SU-DHL-6 (cell line): Measurements from ENCODE around the gene ZCCHC8.
"Not testable (repeated sequence)": the region's sequence is repeated elsewhere in the genome, so short reads cannot be mapped to it uniquely, and the experiment has no call there.

Experiments used
- H2AFZ ChIP-seq: fragments of 200-600 bp; sonication (generic); 2 replicates; pipeline ENCODE4 v1.6.1; 2014; ENCODE audit warnings: low read depth, mild to moderate bottlenecking, moderate library complexity, mixed read lengths, antibody characterized with exemption, low read length; ENCODE audit not compliant: severe bottlenecking
- H3F3A ChIP-seq: fragments of 200-600 bp; shearing (Covaris generic); 2 replicates; pipeline ENCODE4 v1.6.0; 2016; ENCODE audit warnings: antibody characterized with exemption, mild to moderate bottlenecking; ENCODE audit not compliant: insufficient read depth
- H3K27ac ChIP-seq: fragments of 200-600 bp; sonication (generic); 2 replicates; pipeline ENCODE4 v1.5.1; 2016; ENCODE audit warnings: low read depth, mild to moderate bottlenecking, low read length, moderate library complexity, mixed read lengths
- H3K27me3 ChIP-seq: fragments of 200-600 bp; sonication (generic), shearing (Covaris generic); 2 replicates; pipeline ENCODE4 v1.6.0; 2014; ENCODE audit warnings: mild to moderate bottlenecking, low read length
- H3K36me3 ChIP-seq: fragments of 200-600 bp; sonication (generic); 2 replicates; pipeline ENCODE4 v1.6.1; 2014; ENCODE audit warnings: mild to moderate bottlenecking, low read length, mixed read lengths
- H3K4me2 ChIP-seq: fragments of 300-600, 200-600 bp; shearing (Covaris generic), sonication (generic); 2 replicates; pipeline ENCODE4 v1.6.0; 2014; ENCODE audit warnings: low read length, low read depth, mild to moderate bottlenecking; ENCODE audit not compliant: poor library complexity, severe bottlenecking
- H3K4me3 ChIP-seq: fragments of 200-600 bp; sonication (generic); 2 replicates; pipeline ENCODE4 v1.5.1; 2014; ENCODE audit warnings: antibody characterized with exemption, low read length, mild to moderate bottlenecking, mixed read lengths; ENCODE audit not compliant: insufficient read depth, poor library complexity, severe bottlenecking
- H3K79me2 ChIP-seq: fragments of 200-600 bp; sonication (generic); 2 replicates; pipeline ENCODE4 v1.6.1; 2014; ENCODE audit warnings: mild to moderate bottlenecking, low read length, moderate library complexity; ENCODE audit not compliant: insufficient read depth
- H3K9ac ChIP-seq: fragments of 200-600 bp; sonication (generic); 2 replicates; pipeline ENCODE4 v1.7.0; 2014; ENCODE audit warnings: mild to moderate bottlenecking, low read length
- H3K9me2 ChIP-seq: fragments of 200-600 bp; sonication (generic); replicated peaks from 2 replicates; pipeline ENCODE4 v1.6.1; 2014; ENCODE audit warnings: low read length; ENCODE audit not compliant: insufficient read depth
- H3K9me3 ChIP-seq: fragments of 200-600 bp; sonication (generic); 2 replicates; pipeline ENCODE4 v1.6.1; 2014; ENCODE audit warnings: low read length, mixed read lengths; ENCODE audit not compliant: insufficient read depth
- H4K20me1 ChIP-seq: fragments of 200-600 bp; sonication (generic); 2 replicates; pipeline ENCODE4 v1.6.1; 2014; ENCODE audit warnings: low read depth, mild to moderate bottlenecking, antibody characterized with exemption, low read length, moderate library complexity, mixed read lengths
- EZH2phosphoT487 ChIP-seq: fragments of 200-600 bp; sonication (generic), shearing (Covaris generic); conservative IDR thresholded peaks from 2 replicates; pipeline ENCODE4 v1.6.1; 2018; ENCODE audit warnings: mild to moderate bottlenecking, antibody characterized with exemption, low read length, moderate library complexity, mixed read lengths
- TF ChIP-seq, protein P1 (sequence below): fragments of 200-600 bp; sonication (generic); IDR thresholded peaks from one replicate; pipeline ENCODE4 v1.5.1; 2017; ENCODE audit warnings: antibody characterized with exemption, mild to moderate bottlenecking, low read length, moderate library complexity; ENCODE audit not compliant: insufficient read depth, poor library complexity, severe bottlenecking

ZCCHC8 gene

DNA sequence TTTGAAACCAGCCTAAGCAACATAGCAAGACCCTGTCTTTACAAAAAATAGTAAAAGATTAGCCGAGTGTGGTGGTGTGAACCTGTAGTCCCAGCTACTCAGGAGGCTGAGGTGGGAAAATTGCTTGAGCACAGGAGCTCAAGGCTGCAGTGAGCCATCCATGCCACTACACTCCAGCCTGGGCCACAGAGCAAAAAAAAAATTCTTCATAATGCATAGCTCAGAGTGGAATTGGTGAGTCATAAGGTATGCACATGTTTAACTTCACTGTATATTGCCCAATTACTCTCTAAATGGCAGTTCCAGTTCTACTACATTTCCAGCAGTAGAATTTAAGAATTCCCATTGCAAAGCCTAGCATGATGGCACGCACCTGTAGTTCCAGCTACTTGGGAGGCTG lies 51.4 kb downstream of the ZCCHC8 start:
- Histone ChIP-seq H3K9me2 (no peaks in the 10 kb centered on the region), H3K27me3 (no peaks in the 10 kb centered on the region), H3K36me3 (no peaks in the 10 kb centered on the region), H3K27ac (no peak overlapping the region), H3K9ac (no peak overlapping the region), H3K4me2 (no peak overlapping the region), H4K20me1 (no peaks in the 10 kb centered on the region), H3K9me3 (no peaks in the 10 kb centered on the region), H2AFZ (no peak overlapping the region), H3K79me2 (no peaks in the 10 kb centered on the region), H3F3A (no peaks in the 10 kb centered on the region), H3K4me3 (no peak overlapping the region)
- TF ChIP-seq, protein P1, sequence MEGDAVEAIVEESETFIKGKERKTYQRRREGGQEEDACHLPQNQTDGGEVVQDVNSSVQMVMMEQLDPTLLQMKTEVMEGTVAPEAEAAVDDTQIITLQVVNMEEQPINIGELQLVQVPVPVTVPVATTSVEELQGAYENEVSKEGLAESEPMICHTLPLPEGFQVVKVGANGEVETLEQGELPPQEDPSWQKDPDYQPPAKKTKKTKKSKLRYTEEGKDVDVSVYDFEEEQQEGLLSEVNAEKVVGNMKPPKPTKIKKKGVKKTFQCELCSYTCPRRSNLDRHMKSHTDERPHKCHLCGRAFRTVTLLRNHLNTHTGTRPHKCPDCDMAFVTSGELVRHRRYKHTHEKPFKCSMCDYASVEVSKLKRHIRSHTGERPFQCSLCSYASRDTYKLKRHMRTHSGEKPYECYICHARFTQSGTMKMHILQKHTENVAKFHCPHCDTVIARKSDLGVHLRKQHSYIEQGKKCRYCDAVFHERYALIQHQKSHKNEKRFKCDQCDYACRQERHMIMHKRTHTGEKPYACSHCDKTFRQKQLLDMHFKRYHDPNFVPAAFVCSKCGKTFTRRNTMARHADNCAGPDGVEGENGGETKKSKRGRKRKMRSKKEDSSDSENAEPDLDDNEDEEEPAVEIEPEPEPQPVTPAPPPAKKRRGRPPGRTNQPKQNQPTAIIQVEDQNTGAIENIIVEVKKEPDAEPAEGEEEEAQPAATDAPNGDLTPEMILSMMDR, result no peak
- TF ChIP-seq EZH2phosphoT487, result no peak

DNA sequence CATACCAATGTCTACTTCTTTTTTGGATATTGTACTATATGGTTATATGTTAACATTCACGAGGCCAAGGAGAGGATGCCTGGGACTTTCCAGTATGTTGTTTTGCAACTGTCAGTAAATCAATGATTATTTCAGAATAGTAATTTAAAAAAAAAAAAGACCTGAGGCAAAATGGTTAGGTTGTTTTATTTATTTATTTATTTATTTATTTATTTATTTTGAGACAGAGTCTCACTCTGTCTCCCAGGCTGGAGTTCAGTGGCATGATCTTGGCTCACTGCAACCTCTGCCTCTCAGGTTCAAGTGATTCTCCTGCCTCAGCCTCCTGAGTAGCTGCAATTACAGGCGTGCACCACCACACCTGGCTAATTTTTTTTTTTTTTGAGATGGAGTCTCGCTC lies 52.9 kb downstream of the ZCCHC8 start:
- H3K9me2 ChIP-seq, H3K27ac ChIP-seq, H3K9ac ChIP-seq, H3F3A ChIP-seq, H3K4me3 ChIP-seq, H3K9me3 ChIP-seq, H2AFZ ChIP-seq, H3K79me2 ChIP-seq, H3K4me2 ChIP-seq, H3K27me3 ChIP-seq, H3K36me3 ChIP-seq, H4K20me1 ChIP-seq: not testable (repeated sequence)

DNA sequence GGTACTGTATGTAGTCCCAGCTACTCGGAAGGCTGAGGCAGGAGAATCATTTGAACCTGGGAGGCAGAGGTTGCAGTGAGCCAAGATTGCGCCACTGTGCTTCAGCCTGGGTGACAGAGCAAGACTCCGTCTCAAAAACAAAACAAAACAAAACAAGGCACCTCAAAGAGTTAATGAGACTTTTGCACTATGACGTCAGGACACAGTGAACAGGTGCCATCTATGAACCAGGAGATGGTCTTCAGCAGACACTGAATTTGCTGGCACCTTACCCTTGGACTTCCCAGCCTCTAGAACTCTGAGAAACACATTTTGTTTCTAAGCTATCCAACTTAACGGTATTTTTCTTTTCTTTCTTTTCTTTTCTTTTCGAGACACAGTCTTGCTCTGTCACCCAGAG lies 54.3 kb downstream of the ZCCHC8 start:
- H3K36me3 ChIP-seq, H4K20me1 ChIP-seq, H3K79me2 ChIP-seq, H3K4me2 ChIP-seq, H3F3A ChIP-seq, H3K9me2 ChIP-seq, H3K9ac ChIP-seq, H3K27me3 ChIP-seq, H3K9me3 ChIP-seq, H3K27ac ChIP-seq, H3K4me3 ChIP-seq, H2AFZ ChIP-seq: not testable (repeated sequence)

DNA sequence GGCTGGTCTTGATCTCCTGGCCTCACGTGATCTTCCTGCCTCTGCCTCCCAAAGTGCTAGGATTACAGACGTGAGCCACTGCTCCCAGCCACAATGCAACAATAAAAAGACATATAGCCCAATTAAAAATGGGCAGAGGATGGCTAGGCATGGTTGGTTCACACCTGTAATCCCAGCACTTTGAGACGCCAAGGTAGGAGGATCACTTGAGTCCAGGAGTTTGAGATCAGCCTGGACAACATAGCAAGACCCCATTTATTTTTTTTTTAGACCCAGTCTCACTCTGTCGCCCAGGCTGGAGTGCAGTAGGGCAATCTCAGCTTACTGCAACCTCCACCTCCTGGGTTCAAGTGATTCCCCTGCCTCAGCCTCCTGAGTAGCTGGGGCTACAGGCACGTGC lies 56.7 kb downstream of the ZCCHC8 start:
- H3K27me3 ChIP-seq, H3K4me3 ChIP-seq, H2AFZ ChIP-seq, H3K36me3 ChIP-seq, H4K20me1 ChIP-seq, H3K79me2 ChIP-seq, H3F3A ChIP-seq, H3K9ac ChIP-seq, H3K9me2 ChIP-seq, H3K4me2 ChIP-seq, H3K9me3 ChIP-seq, H3K27ac ChIP-seq: not testable (repeated sequence)

DNA sequence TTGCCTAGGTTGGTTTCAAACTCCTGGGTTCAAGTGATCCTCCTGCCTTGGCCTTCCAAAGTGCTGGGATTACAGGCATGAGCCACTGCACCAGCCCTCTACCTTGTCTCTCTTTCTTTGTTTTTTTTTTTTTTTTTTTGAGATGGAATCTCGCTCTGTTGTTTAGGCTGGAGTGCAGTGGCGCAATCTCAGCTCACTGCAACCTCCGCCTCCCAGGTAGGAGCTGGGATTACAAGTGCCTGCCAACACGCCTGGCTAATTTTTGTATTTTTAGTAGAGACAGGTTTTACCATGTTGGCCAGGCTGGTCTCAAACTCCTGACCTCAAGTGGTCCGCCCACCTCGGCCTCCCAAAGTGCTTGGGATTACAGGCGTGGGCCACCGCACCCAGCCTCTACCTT lies 61.9 kb downstream of the ZCCHC8 start:
- not testable (repeated sequence) for H4K20me1 ChIP-seq, H3K79me2 ChIP-seq, H3K27me3 ChIP-seq, H3K4me3 ChIP-seq, H3K9ac ChIP-seq, H3K36me3 ChIP-seq, H3K9me3 ChIP-seq, H3F3A ChIP-seq, H3K27ac ChIP-seq, H2AFZ ChIP-seq, H3K9me2 ChIP-seq, H3K4me2 ChIP-seq
